Osteoblast (primary cell): ENCODE data around the gene NOL4L. TPM values are rescaled to one million over a fixed set of nuclear protein-coding genes. Genes with fewer than 3 reads are reported as not detected.
"Not testable (repeated sequence)": the region's sequence is repeated elsewhere in the genome, so short reads cannot be mapped to it uniquely, and the experiment has no call there.

ENCODE experiments used
- DNase-seq: peaks from one replicate; pipeline ENCODE4 v3.0.0; 2011; ENCODE audit warnings: low spot score, mixed read lengths; ENCODE audit not compliant: insufficient read length; ENCODE audit errors: missing footprints
- H2AFZ ChIP-seq: 2 replicates; pipeline ENCODE4 v1.6.0; 2011; ENCODE audit warnings: mild to moderate bottlenecking, low read length
- H3K27ac ChIP-seq: 2 replicates; pipeline ENCODE4 v1.5.1; 2011; ENCODE audit warnings: mild to moderate bottlenecking, low read depth, low read length, moderate library complexity
- H3K27me3 ChIP-seq: 2 replicates; pipeline ENCODE4 v1.6.0; 2012; ENCODE audit warnings: mild to moderate bottlenecking, control low read depth, inconsistent platforms, low read length, moderate library complexity; ENCODE audit not compliant: insufficient read depth
- H3K36me3 ChIP-seq: 2 replicates; pipeline ENCODE4 v1.5.1; 2011; ENCODE audit warnings: mild to moderate bottlenecking, low read length, control low read depth, moderate library complexity; ENCODE audit not compliant: insufficient read depth
- H3K4me1 ChIP-seq: 2 replicates; pipeline ENCODE4 v1.5.1; 2011; ENCODE audit warnings: mild to moderate bottlenecking, low read length, control low read depth, moderate library complexity; ENCODE audit not compliant: insufficient read depth
- H3K4me2 ChIP-seq: 2 replicates; pipeline ENCODE4 v1.6.0; 2011; ENCODE audit warnings: mild to moderate bottlenecking, low read length; ENCODE audit not compliant: insufficient read depth
- H3K4me3 ChIP-seq: fragments of 200-600 bp; sonication (generic); 3 replicates; pipeline ENCODE4 v1.5.1; 2012; ENCODE audit warnings: mild to moderate bottlenecking, low read length, inconsistent platforms; ENCODE audit not compliant: insufficient read depth
- H3K79me2 ChIP-seq: 2 replicates; pipeline ENCODE4 v1.6.0; 2012; ENCODE audit warnings: mild to moderate bottlenecking, low read length, control low read depth, inconsistent platforms; ENCODE audit not compliant: insufficient read depth
- H3K9me3 ChIP-seq: 2 replicates; pipeline ENCODE4 v1.5.1; 2011; ENCODE audit warnings: low read depth, low read length, control low read depth
- H4K20me1 ChIP-seq: 2 replicates; pipeline ENCODE4 v1.6.0; 2012; ENCODE audit warnings: mild to moderate bottlenecking, low read length, control low read depth; ENCODE audit not compliant: insufficient read depth
- CTCF ChIP-seq: IDR thresholded peaks from 2 replicates; pipeline ENCODE4 v1.5.1; 2011; ENCODE audit warnings: mild to moderate bottlenecking, low read depth, low read length, moderate library complexity; ENCODE audit errors: extremely low read depth
- total RNA-seq: library from RNA; depleted of rRNA; stranded (reverse); fragments of >200 nt; gene quantifications from 2 replicates; pipeline ENCODE4 v1.2.3, GENCODE V29; 2012

The NOL4L gene
- total RNA-seq, 1 donor: 6.2 TPM

- H3K27me3 ChIP-seq: no peaks in the 10 kb centered on the region
- H3K4me1 ChIP-seq: peaks cover under 1% of the 10 kb centered on the region
- no peaks in the 10 kb centered on the region for H3K9me3 ChIP-seq
- no peak for DNase-seq
- H2AFZ ChIP-seq: no peak overlapping the region
- H3K36me3 ChIP-seq: no peaks in the 10 kb centered on the region
- H4K20me1 ChIP-seq: no peaks in the 10 kb centered on the region
- H3K79me2 ChIP-seq: no peaks in the 10 kb centered on the region
- no peak overlapping the region for H3K27ac ChIP-seq
- no peak for TF ChIP-seq CTCF
- no peak overlapping the region for H3K4me2 ChIP-seq
- H3K4me3 ChIP-seq: no peak overlapping the region
Measured at GRCh38 chr20:32594204-32594603, 9.1 kb upstream of the NOL4L start.

GRCh38 chr20:32592616-32593015, 7.5 kb upstream of the NOL4L start:
- not testable (repeated sequence) for H3K79me2 ChIP-seq, H3K27ac ChIP-seq, H3K4me3 ChIP-seq, H3K27me3 ChIP-seq, DNase-seq, H3K4me1 ChIP-seq, H3K4me2 ChIP-seq, H3K36me3 ChIP-seq, H3K9me3 ChIP-seq, H4K20me1 ChIP-seq, H2AFZ ChIP-seq

GRCh38 chr20:32592022-32592421, 6.9 kb upstream of the NOL4L start:
- DNase-seq: no peak
- no peaks in the 10 kb centered on the region for H3K9me3 ChIP-seq

GRCh38 chr20:32589769-32590168, 4.6 kb upstream of the NOL4L start:
- no peaks in the 10 kb centered on the region for H4K20me1 ChIP-seq
- no peak overlapping the region for H3K4me2 ChIP-seq
- DNase-seq: no peak
- H3K27ac ChIP-seq: no peak overlapping the region
- peaks cover 2% of the 10 kb centered on the region for H3K4me1 ChIP-seq
- H3K27me3 ChIP-seq: peaks cover 19% of the 10 kb centered on the region
- no peak overlapping the region for H2AFZ ChIP-seq
- H3K4me3 ChIP-seq: no peak overlapping the region
- no peak for TF ChIP-seq CTCF
- no peaks in the 10 kb centered on the region for H3K79me2 ChIP-seq
- no peaks in the 10 kb centered on the region for H3K36me3 ChIP-seq
- H3K9me3 ChIP-seq: no peaks in the 10 kb centered on the region

More at GRCh38 chr20:32592022-32592421, 6.9 kb upstream of the NOL4L start:
- H4K20me1 ChIP-seq: no peaks in the 10 kb centered on the region
- H3K4me3 ChIP-seq: no peak overlapping the region
- H3K4me1 ChIP-seq: peaks cover 2% of the 10 kb centered on the region
- peaks cover 3% of the 10 kb centered on the region for H3K27me3 ChIP-seq
- H3K27ac ChIP-seq: no peak overlapping the region
- TF ChIP-seq CTCF: no peak
- no peaks in the 10 kb centered on the region for H3K79me2 ChIP-seq
- no peak overlapping the region for H3K4me2 ChIP-seq
- H3K36me3 ChIP-seq: no peaks in the 10 kb centered on the region
- H2AFZ ChIP-seq: no peak overlapping the region
